ENCODE measurements around the gene KDM4B.

The KDM4B gene

GRCh38 chr19:5147074-5147977 is 178.4 kb downstream of the KDM4B start:
- Histone ChIP-seq H3K4me1 (ENCODE audit: control insufficient read depth in 1 of 2, insufficient read depth in 2 of 2, low read length in 2 of 2) (no peaks in the 10 kb centered on the region), H3K4me3 (ENCODE audit: low read depth in 1 of 2, low read length in 2 of 2) (no peak overlapping the region), H3K9me3 (ENCODE audit: control insufficient read depth in 1 of 2, low read length in 2 of 2) (no peaks in the 10 kb centered on the region), H3K27me3 (ENCODE audit: control insufficient read depth in 1 of 2, insufficient read depth in 2 of 2, low read length in 2 of 2) (no peaks in the 10 kb centered on the region), H3K9ac (ENCODE audit: low read depth in 1 of 2, low read length in 2 of 2) (no peak overlapping the region), H3K27ac (ENCODE audit: low read depth, low read length) (no peak overlapping the region), H3K36me3 (ENCODE audit: control insufficient read depth in 1 of 2, insufficient read depth in 2 of 2, low read length in 2 of 2) (peaks cover 4 to 34% of the 10 kb centered on the region in 2 donors)

- peaks cover 4 to 34% of the 10 kb centered on the region in 2 donors for H3K36me3 ChIP-seq (ENCODE audit: control insufficient read depth in 1 of 2, insufficient read depth in 2 of 2, low read length in 2 of 2)
- H3K27ac ChIP-seq (ENCODE audit: low read depth, low read length) = no peak overlapping the region
- H3K9ac ChIP-seq (ENCODE audit: low read depth in 1 of 2, low read length in 2 of 2) = no peak overlapping the region
- H3K4me1 ChIP-seq (ENCODE audit: control insufficient read depth in 1 of 2, insufficient read depth in 2 of 2, low read length in 2 of 2) = no peaks in the 10 kb centered on the region
- no peak overlapping the region for H3K4me3 ChIP-seq (ENCODE audit: low read depth in 1 of 2, low read length in 2 of 2)
- no peaks in the 10 kb centered on the region for H3K27me3 ChIP-seq (ENCODE audit: control insufficient read depth in 1 of 2, insufficient read depth in 2 of 2, low read length in 2 of 2)
- H3K9me3 ChIP-seq (ENCODE audit: control insufficient read depth in 1 of 2, low read length in 2 of 2) = no peaks in the 10 kb centered on the region
These were observed 179.3 kb downstream of the KDM4B start for GRCh38 chr19:5147978-5148793.

GRCh38 chr19:5148794-5149190 is 179.9 kb downstream of the KDM4B start:
- H3K27me3 ChIP-seq (ENCODE audit: control insufficient read depth in 1 of 2, insufficient read depth in 2 of 2, low read length in 2 of 2) = no peaks in the 10 kb centered on the region
- H3K9ac ChIP-seq (ENCODE audit: low read depth in 1 of 2, low read length in 2 of 2) = no peak overlapping the region
- no peak overlapping the region for H3K27ac ChIP-seq (ENCODE audit: low read depth, low read length)
- no peaks in the 10 kb centered on the region for H3K9me3 ChIP-seq (ENCODE audit: control insufficient read depth in 1 of 2, low read length in 2 of 2)
- peaks cover 4 to 34% of the 10 kb centered on the region in 2 donors for H3K36me3 ChIP-seq (ENCODE audit: control insufficient read depth in 1 of 2, insufficient read depth in 2 of 2, low read length in 2 of 2)
- no peak overlapping the region for H3K4me3 ChIP-seq (ENCODE audit: low read depth in 1 of 2, low read length in 2 of 2)
- no peaks in the 10 kb centered on the region for H3K4me1 ChIP-seq (ENCODE audit: control insufficient read depth in 1 of 2, insufficient read depth in 2 of 2, low read length in 2 of 2)

- no peak overlapping the region for H3K27ac ChIP-seq (ENCODE audit: low read depth, low read length)
- no peaks in the 10 kb centered on the region for H3K4me1 ChIP-seq (ENCODE audit: control insufficient read depth in 1 of 2, insufficient read depth in 2 of 2, low read length in 2 of 2)
- peaks cover 3 to 34% of the 10 kb centered on the region in 2 donors for H3K36me3 ChIP-seq (ENCODE audit: control insufficient read depth in 1 of 2, insufficient read depth in 2 of 2, low read length in 2 of 2)
These were observed 180.6 kb downstream of the KDM4B start for GRCh38 chr19:5149508-5149907.

GRCh38 chr19:5149932-5150901 is 181.3 kb downstream of the KDM4B start:
- Histone ChIP-seq H3K9me3 (ENCODE audit: control insufficient read depth in 1 of 2, low read length in 2 of 2) (no peaks in the 10 kb centered on the region), H3K27ac (ENCODE audit: low read depth, low read length) (no peak overlapping the region), H3K9ac (ENCODE audit: low read depth in 1 of 2, low read length in 2 of 2) (no peak overlapping the region), H3K36me3 (ENCODE audit: control insufficient read depth in 1 of 2, insufficient read depth in 2 of 2, low read length in 2 of 2) (peaks cover 0 to 29% of the 10 kb centered on the region in 2 donors), H3K4me3 (ENCODE audit: low read depth in 1 of 2, low read length in 2 of 2) (no peak overlapping the region), H3K27me3 (ENCODE audit: control insufficient read depth in 1 of 2, insufficient read depth in 2 of 2, low read length in 2 of 2) (no peaks in the 10 kb centered on the region), H3K4me1 (ENCODE audit: control insufficient read depth in 1 of 2, insufficient read depth in 2 of 2, low read length in 2 of 2) (no peaks in the 10 kb centered on the region)

More at GRCh38 chr19:5149508-5149907, 180.6 kb downstream of the KDM4B start:
- Histone ChIP-seq H3K9me3 (ENCODE audit: control insufficient read depth in 1 of 2, low read length in 2 of 2) (no peaks in the 10 kb centered on the region), H3K27me3 (ENCODE audit: control insufficient read depth in 1 of 2, insufficient read depth in 2 of 2, low read length in 2 of 2) (no peaks in the 10 kb centered on the region), H3K9ac (ENCODE audit: low read depth in 1 of 2, low read length in 2 of 2) (no peak overlapping the region), H3K4me3 (ENCODE audit: low read depth in 1 of 2, low read length in 2 of 2) (no peak overlapping the region)

- Histone ChIP-seq H3K27ac (ENCODE audit: low read depth, low read length) (no peak overlapping the region), H3K36me3 (ENCODE audit: control insufficient read depth in 1 of 2, insufficient read depth in 2 of 2, low read length in 2 of 2) (peaks cover 0 to 24% of the 10 kb centered on the region in 2 donors), H3K4me3 (ENCODE audit: low read depth in 1 of 2, low read length in 2 of 2) (no peak overlapping the region), H3K27me3 (ENCODE audit: control insufficient read depth in 1 of 2, insufficient read depth in 2 of 2, low read length in 2 of 2) (no peaks in the 10 kb centered on the region), H3K9ac (ENCODE audit: low read depth in 1 of 2, low read length in 2 of 2) (no peak overlapping the region), H3K4me1 (ENCODE audit: control insufficient read depth in 1 of 2, insufficient read depth in 2 of 2, low read length in 2 of 2) (no peaks in the 10 kb centered on the region), H3K9me3 (ENCODE audit: control insufficient read depth in 1 of 2, low read length in 2 of 2) (no peaks in the 10 kb centered on the region)
These were observed 182.2 kb downstream of the KDM4B start for GRCh38 chr19:5150902-5151741.

- no peak overlapping the region for H3K9ac ChIP-seq (ENCODE audit: low read depth in 1 of 2, low read length in 2 of 2)
- H3K36me3 ChIP-seq (ENCODE audit: control insufficient read depth in 1 of 2, insufficient read depth in 2 of 2, low read length in 2 of 2) = peaks cover 0 to 18% of the 10 kb centered on the region in 2 donors
- H3K4me3 ChIP-seq (ENCODE audit: low read depth in 1 of 2, low read length in 2 of 2) = no peak overlapping the region
- no peaks in the 10 kb centered on the region for H3K4me1 ChIP-seq (ENCODE audit: control insufficient read depth in 1 of 2, insufficient read depth in 2 of 2, low read length in 2 of 2)
- H3K9me3 ChIP-seq (ENCODE audit: control insufficient read depth in 1 of 2, low read length in 2 of 2) = no peaks in the 10 kb centered on the region
- H3K27ac ChIP-seq (ENCODE audit: low read depth, low read length) = no peak overlapping the region
- no peaks in the 10 kb centered on the region for H3K27me3 ChIP-seq (ENCODE audit: control insufficient read depth in 1 of 2, insufficient read depth in 2 of 2, low read length in 2 of 2)
These were observed 183.3 kb downstream of the KDM4B start for GRCh38 chr19:5152013-5152763.

GRCh38 chr19:5152767-5153532 is 184.0 kb downstream of the KDM4B start:
- Histone ChIP-seq H3K9ac (ENCODE audit: low read depth in 1 of 2, low read length in 2 of 2) (no peak overlapping the region), H3K36me3 (ENCODE audit: control insufficient read depth in 1 of 2, insufficient read depth in 2 of 2, low read length in 2 of 2) (peaks cover 0 to 17% of the 10 kb centered on the region in 2 donors), H3K4me1 (ENCODE audit: control insufficient read depth in 1 of 2, insufficient read depth in 2 of 2, low read length in 2 of 2) (no peaks in the 10 kb centered on the region), H3K27me3 (ENCODE audit: control insufficient read depth in 1 of 2, insufficient read depth in 2 of 2, low read length in 2 of 2) (no peaks in the 10 kb centered on the region), H3K4me3 (ENCODE audit: low read depth in 1 of 2, low read length in 2 of 2) (no peak overlapping the region), H3K9me3 (ENCODE audit: control insufficient read depth in 1 of 2, low read length in 2 of 2) (no peaks in the 10 kb centered on the region), H3K27ac (ENCODE audit: low read depth, low read length) (no peak overlapping the region)

All from duodenal mucosa (tissue), 2 donors.